Suprapubic skin (tissue), 4 donors: ENCODE results near the gene EP400. TPM values are rescaled to one million over a fixed set of nuclear protein-coding genes. Genes with fewer than 3 reads are reported as not detected.
"Not testable (repeated sequence)": the region's sequence is repeated elsewhere in the genome, so short reads cannot be mapped to it uniquely, and the experiment has no call there.

Source experiments
- DNase-seq, 2 donors: peaks; one replicate each; pipeline ENCODE4 v3.0.0-alpha.2; 2019; ENCODE audit warnings: low spot score in 2 of 2
- H3K27ac ChIP-seq: fragments of 200-600 bp; sonication (generic); one replicate; pipeline ENCODE4 v1.5.1; 2019
- H3K27me3 ChIP-seq: fragments of 200-600 bp; sonication (generic); one replicate; pipeline ENCODE4 v1.5.1; 2019
- H3K36me3 ChIP-seq: fragments of 200-600 bp; sonication (generic); one replicate; pipeline ENCODE4 v1.5.1; 2019
- H3K4me1 ChIP-seq: fragments of 200-600 bp; sonication (generic); one replicate; pipeline ENCODE4 v1.5.1; 2019
- H3K4me3 ChIP-seq: fragments of 200-600 bp; sonication (generic); one replicate; pipeline ENCODE4 v1.5.1; 2019; ENCODE audit warnings: mild to moderate bottlenecking
- H3K9me3 ChIP-seq: fragments of 200-600 bp; sonication (generic); one replicate; pipeline ENCODE4 v1.5.1; 2019
- EP300 ChIP-seq: sonication (generic); formaldehyde crosslinking; IDR thresholded peaks from one replicate; pipeline ENCODE4 v1.6.1; 2017; ENCODE audit warnings: antibody characterized with exemption
- POLR2A ChIP-seq, 2 donors: fragments of 450-650 bp; IDR thresholded peaks; one replicate each; pipeline ENCODE4 v1.6.1; 2017; ENCODE audit warnings: antibody characterized with exemption in 2 of 2, mild to moderate bottlenecking in 2 of 2, moderate library complexity in 2 of 2
- POLR2AphosphoS5 ChIP-seq, 3 donors: sonication (generic); formaldehyde crosslinking; IDR thresholded peaks; one replicate each; pipeline ENCODE4 v1.6.1; 2017; ENCODE audit warnings: antibody characterized with exemption in 3 of 3
- WGBS: methylation state at CpG from one replicate; pipeline ENCODE4 v1.1.5; 2018; 5-methylcytosine and 5-hydroxymethylcytosine counted together
- total RNA-seq, 4 donors: library from RNA; depleted of rRNA; stranded (reverse); fragments of >200 nt; gene quantifications; one replicate each; pipeline ENCODE4 v1.1.0, GENCODE V29; 2016
- TF ChIP-seq, protein P1 (sequence below), 2 donors: fragments of 200-600 bp in 1 of 2; fragments of 450-650 bp in 1 of 2; sonication (generic) in 1 of 2; IDR thresholded peaks; one replicate each; pipeline ENCODE4 v1.5.1; 2016 to 2019; ENCODE audit warnings: antibody characterized with exemption in 2 of 2, mild to moderate bottlenecking in 1 of 2, moderate library complexity in 1 of 2

Gene EP400
- total RNA-seq, 4 donors from 2014 or later = 32.0 to 81.3 (median 40.1) TPM

DNA sequence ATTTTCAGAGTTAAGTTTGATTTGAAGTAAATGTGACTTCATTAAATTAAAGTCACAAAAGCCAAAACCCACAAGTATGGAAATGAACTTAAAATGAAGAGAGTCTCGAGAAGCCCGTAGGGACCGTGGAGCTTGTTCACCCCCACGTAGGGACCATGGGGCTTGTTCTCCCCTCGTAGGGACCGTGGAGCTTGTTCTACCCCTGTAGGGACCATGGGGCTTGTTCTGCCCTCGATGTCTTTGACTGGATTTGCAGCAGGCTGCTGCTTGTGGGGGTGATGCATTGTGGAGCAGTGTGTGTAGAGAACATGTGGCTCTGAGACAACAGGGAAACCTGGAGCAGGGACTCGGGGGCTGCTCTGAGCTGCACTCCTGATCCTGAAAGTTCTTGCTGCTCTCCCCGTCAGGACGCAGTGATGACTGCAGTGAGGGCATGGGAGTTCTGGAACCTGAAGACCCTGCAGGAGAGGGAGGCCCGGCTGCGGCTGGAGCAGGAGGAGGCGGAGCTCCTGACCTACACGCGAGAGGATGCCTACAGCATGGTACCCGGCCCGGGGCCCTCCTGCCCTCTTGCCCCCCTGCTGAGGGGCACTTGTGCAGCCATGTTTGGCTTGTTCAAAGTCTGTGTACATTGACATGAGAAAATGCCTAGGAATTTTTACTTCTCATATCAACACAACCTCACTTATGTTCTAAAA lies 94.2 kb downstream of the EP400 start:
- H3K27me3 ChIP-seq = no peaks in the 10 kb centered on the region
- no peaks in the 10 kb centered on the region for H3K9me3 ChIP-seq
- H3K4me3 ChIP-seq = no peak overlapping the region
- H3K36me3 ChIP-seq = peaks cover 76% of the 10 kb centered on the region
- TF ChIP-seq POLR2A (IDR thresholded peaks at IDR 0.05) (no peak), POLR2AphosphoS5 (IDR thresholded peaks at IDR 0.05) (no peak), EP300 (no peak)
- TF ChIP-seq, protein P1, sequence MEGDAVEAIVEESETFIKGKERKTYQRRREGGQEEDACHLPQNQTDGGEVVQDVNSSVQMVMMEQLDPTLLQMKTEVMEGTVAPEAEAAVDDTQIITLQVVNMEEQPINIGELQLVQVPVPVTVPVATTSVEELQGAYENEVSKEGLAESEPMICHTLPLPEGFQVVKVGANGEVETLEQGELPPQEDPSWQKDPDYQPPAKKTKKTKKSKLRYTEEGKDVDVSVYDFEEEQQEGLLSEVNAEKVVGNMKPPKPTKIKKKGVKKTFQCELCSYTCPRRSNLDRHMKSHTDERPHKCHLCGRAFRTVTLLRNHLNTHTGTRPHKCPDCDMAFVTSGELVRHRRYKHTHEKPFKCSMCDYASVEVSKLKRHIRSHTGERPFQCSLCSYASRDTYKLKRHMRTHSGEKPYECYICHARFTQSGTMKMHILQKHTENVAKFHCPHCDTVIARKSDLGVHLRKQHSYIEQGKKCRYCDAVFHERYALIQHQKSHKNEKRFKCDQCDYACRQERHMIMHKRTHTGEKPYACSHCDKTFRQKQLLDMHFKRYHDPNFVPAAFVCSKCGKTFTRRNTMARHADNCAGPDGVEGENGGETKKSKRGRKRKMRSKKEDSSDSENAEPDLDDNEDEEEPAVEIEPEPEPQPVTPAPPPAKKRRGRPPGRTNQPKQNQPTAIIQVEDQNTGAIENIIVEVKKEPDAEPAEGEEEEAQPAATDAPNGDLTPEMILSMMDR (IDR thresholded peaks at IDR 0.05) = no peak
- no peak overlapping the region for H3K27ac ChIP-seq
- H3K4me1 ChIP-seq = no peaks in the 10 kb centered on the region
- DNase-seq = peak in 1 of 2 donors; percentile 41
- 92% methylated on average over 14 of the region's 17 CpGs for WGBS

DNA sequence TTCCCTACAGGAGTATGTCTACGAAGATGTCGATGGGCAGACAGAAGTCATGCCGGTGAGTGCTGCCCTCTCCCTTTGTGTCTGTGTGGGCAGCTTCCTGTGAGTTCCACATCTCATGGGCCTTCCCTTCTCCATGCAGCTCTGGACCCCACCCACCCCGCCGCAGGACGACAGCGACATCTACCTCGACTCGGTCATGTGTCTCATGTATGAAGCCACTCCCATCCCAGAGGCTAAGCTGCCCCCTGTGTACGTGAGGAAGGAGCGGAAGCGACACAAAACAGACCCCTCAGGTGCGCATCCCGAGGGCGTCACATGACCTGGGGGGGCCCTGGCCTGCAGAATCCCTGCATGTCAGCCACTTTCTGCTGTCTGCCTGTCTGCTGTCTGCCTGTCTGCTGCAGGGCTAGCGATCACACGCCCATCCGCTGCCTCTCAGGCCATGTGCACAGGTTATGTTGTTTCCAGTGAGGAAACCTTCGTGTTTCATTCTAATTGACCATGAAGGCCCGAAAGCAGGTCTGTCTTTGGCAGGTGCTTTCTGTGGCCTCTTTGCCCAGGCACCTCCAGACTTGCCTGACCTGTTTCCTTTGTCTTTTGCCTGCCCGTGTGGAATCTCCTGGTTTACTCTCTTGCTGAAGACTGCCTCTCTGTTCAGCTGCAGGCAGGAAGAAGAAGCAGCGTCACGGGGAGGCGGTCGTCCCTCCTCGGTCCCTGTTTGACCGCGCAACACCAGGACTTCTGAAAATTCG lies 95.1 kb downstream of the EP400 start:
- peaks cover 76% of the 10 kb centered on the region for H3K36me3 ChIP-seq
- H3K4me1 ChIP-seq = no peaks in the 10 kb centered on the region
- TF ChIP-seq EP300 (no peak), POLR2AphosphoS5 (IDR thresholded peaks at IDR 0.05) (no peak), POLR2A (IDR thresholded peaks at IDR 0.05) (no peak)
- TF ChIP-seq, protein P1 (IDR thresholded peaks at IDR 0.05) = no peak
- no peaks in the 10 kb centered on the region for H3K27me3 ChIP-seq
- 86% methylated on average over 28 of the region's 29 CpGs for WGBS
- no peak overlapping the region for H3K4me3 ChIP-seq
- no peak overlapping the region for H3K27ac ChIP-seq
- no peaks in the 10 kb centered on the region for H3K9me3 ChIP-seq
- peak in 1 of 2 donors; percentile 40 for DNase-seq

DNA sequence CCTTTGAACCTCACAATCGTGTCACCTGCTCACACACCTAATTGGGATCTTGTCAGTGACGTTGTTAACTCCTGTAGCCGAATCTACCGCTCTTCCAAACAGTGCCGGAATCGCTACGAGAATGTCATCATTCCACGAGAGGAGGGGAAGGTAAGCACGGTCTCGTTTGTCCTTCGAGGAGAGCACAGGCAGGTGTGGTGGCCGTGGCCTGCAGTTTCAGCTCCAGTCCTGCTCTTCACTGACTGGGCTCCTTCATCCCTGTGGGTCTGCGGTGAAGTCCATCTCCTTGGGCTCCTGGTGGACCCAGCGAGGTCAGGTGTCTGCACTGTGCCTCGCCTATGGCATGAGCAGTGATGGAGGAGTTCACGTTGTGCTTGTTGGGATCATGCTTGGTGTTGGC lies 96.0 kb downstream of the EP400 start:
- DNase-seq = peak in 1 of 2 donors; percentile 11
- peaks cover 82% of the 10 kb centered on the region for H3K36me3 ChIP-seq
- TF ChIP-seq POLR2A (IDR thresholded peaks at IDR 0.05) (no peak), EP300 (no peak), POLR2AphosphoS5 (IDR thresholded peaks at IDR 0.05) (no peak)
- TF ChIP-seq, protein P1 (IDR thresholded peaks at IDR 0.05) = no peak
- no peaks in the 10 kb centered on the region for H3K27me3 ChIP-seq
- no peaks in the 10 kb centered on the region for H3K9me3 ChIP-seq
- no peak overlapping the region for H3K27ac ChIP-seq
- H3K4me1 ChIP-seq = no peaks in the 10 kb centered on the region
- H3K4me3 ChIP-seq = no peak overlapping the region
- WGBS = 94% methylated on average over 14 of the region's 16 CpGs

DNA sequence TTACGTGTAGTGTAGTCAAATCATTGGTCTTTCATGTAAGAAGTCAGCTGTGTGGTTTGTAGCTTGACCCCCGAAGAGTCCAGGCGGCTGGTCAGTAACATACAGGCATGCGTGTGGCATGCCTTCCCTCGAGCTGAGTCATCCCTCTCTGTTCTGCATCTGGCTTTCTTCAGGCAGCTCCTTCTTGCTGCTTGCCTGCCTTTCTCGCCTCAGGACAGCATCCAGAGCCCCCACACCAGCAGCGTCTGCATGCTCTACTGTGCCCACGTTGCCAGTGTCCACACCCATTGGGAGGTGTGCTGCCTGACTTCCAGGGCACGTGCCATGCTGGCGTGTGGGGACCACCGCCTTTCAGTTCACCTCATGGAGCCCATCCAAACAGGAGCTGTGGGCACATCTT lies 96.8 kb downstream of the EP400 start:
- peak in 1 of 2 donors; percentile 20 for DNase-seq
- no peaks in the 10 kb centered on the region for H3K27me3 ChIP-seq
- no peak overlapping the region for H3K4me3 ChIP-seq
- H3K9me3 ChIP-seq = no peaks in the 10 kb centered on the region
- peaks cover 83% of the 10 kb centered on the region for H3K36me3 ChIP-seq
- TF ChIP-seq POLR2AphosphoS5 (IDR thresholded peaks at IDR 0.05) (no peak), EP300 (no peak), POLR2A (IDR thresholded peaks at IDR 0.05) (no peak)
- TF ChIP-seq, protein P1 (IDR thresholded peaks at IDR 0.05) = no peak
- 68% methylated on average over 10 of the region's 11 CpGs for WGBS
- no peaks in the 10 kb centered on the region for H3K4me1 ChIP-seq
- no peak overlapping the region for H3K27ac ChIP-seq

DNA sequence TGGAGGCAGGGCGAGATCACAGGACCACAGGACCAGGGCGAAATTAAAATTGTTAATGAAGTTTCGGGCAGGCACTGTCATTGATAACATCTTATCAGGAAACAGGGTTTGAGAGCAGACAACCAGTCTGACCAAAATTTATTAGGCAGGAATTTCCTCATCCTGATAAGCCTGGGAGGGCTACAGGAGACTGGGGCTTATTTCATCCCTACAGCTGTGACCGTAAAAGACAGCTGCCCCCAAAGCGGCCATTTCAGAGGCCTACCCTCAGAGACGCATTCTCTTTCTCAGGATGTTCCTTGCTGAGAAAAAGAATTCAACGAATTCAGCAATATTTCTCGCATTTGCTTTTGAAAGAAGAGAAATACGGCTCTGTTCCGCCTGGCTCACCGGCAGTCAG lies 97.9 kb downstream of the EP400 start:
- not testable (repeated sequence) for H3K27me3 ChIP-seq, H3K9me3 ChIP-seq, DNase-seq, H3K27ac ChIP-seq, H3K4me3 ChIP-seq, H3K4me1 ChIP-seq
- 86% methylated on average over 11 of the region's 11 CpGs for WGBS
- peaks cover 87% of the 10 kb centered on the region for H3K36me3 ChIP-seq
